Fibroblast of skin of back (primary cell): Measurements from ENCODE around the gene EVA1A.
A peak's percentile ranks its signal among the peaks of the same experiment; 100 is the strongest.

Experiments used
- DNase-seq: peaks from one replicate; pipeline ENCODE4 v3.0.0-alpha.2; 2013

Gene EVA1A

GRCh38 chr2:75539955-75540716 lies 20.6 kb downstream of the EVA1A start:
- DNase-seq: peak; percentile 65

- DNase-seq: no peak
Measured at GRCh38 chr2:75538521-75539490, 21.9 kb downstream of the EVA1A start.

DNA sequence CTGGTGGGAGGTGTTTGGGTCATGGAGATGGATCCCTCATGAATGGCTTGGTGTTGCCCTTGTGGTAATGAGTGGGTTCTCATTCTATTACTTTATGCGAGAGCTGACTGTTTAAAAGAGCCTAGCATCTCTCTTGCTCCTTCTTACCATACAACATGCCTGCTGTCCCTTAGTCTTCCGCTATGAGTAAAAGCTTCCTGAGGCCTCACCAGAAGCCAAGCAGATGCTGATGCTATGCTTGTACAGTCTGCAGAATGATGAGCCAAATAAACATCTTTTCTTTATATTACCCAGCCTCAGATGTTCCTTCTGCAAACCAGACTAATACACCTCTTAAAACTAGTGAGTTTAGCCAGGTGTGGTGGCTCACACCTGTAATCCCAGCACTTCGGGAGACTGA lies 23.1 kb downstream of the EVA1A start:
- DNase-seq: no peak

- no peak for DNase-seq
Measured at GRCh38 chr2:75533135-75533534, 27.6 kb downstream of the EVA1A start.

GRCh38 chr2:75532488-75532887 lies 28.3 kb downstream of the EVA1A start:
- DNase-seq: no peak

- peak; percentile 47 for DNase-seq
Measured at GRCh38 chr2:75528221-75528977, 32.3 kb downstream of the EVA1A start.

GRCh38 chr2:75527676-75528075 lies 33.1 kb downstream of the EVA1A start:
- no peak for DNase-seq

GRCh38 chr2:75526842-75527241 lies 33.9 kb downstream of the EVA1A start:
- DNase-seq: no peak

- no peak for DNase-seq
Measured at GRCh38 chr2:75525434-75526310, 35.1 kb downstream of the EVA1A start.

DNA sequence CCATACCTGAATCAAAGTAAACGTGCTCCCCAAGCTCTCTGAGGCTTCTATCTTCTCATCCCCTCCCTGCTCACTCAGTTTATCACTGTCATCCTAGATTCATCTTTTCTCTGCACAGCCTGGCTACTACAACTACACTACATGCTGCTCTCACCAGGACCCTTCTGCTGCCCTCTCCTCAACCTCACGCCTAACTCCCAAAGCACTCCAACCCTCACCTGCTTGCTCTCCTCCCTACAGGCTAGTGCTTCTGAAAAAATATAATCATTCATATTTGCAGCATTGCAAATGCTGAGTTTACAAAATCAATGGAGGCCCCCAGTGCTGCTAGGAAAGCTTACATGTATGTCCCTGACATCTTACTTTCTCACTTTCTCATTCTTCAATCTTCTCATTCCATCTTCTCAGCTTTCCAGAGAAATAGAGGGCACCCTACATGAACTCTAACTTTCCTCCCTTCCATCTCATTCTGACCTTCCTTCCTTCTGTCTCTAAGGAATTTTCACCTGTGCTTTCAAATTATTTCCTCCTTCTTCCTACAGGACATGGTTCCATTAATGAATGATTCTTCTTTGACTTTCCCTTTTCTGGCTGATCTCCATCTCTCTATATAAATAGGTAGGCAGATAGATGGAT lies 36.3 kb downstream of the EVA1A start:
- no peak for DNase-seq

GRCh38 chr2:75523313-75524275 lies 37.1 kb downstream of the EVA1A start:
- DNase-seq: peak; percentile 65

GRCh38 chr2:75522543-75523312 lies 38.0 kb downstream of the EVA1A start:
- no peak for DNase-seq

DNA sequence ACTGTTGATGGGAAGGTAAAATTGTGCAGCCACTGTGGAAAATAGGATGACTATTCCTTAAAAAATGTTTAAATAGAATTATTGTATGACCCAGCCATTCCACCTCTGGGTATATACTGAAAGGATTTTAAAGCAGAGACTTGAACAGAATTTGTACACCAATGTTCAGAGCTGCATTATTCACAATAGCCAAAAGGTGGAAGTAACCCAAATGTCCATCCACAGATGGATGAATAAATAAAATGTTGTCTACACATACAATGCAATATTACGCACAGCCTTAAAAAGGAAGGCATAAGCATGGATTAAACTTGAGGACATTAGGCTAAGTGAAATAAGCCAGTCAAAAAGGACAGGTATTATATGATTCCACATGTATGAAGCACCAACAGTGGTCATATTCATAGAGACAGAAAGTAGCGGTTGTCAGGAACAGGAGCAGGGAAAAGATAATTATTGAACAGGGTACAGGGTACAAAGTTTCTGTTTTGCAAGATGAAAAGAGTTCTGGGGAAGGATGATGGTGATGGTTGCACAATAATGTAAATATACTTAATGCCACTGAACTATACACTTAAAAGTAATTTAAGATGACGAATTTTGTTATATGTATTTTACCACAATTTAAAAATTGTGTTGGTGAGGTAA lies 39.4 kb downstream of the EVA1A start:
- DNase-seq: no peak

GRCh38 chr2:75519843-75520242 lies 40.9 kb downstream of the EVA1A start:
- DNase-seq: no peak

DNA sequence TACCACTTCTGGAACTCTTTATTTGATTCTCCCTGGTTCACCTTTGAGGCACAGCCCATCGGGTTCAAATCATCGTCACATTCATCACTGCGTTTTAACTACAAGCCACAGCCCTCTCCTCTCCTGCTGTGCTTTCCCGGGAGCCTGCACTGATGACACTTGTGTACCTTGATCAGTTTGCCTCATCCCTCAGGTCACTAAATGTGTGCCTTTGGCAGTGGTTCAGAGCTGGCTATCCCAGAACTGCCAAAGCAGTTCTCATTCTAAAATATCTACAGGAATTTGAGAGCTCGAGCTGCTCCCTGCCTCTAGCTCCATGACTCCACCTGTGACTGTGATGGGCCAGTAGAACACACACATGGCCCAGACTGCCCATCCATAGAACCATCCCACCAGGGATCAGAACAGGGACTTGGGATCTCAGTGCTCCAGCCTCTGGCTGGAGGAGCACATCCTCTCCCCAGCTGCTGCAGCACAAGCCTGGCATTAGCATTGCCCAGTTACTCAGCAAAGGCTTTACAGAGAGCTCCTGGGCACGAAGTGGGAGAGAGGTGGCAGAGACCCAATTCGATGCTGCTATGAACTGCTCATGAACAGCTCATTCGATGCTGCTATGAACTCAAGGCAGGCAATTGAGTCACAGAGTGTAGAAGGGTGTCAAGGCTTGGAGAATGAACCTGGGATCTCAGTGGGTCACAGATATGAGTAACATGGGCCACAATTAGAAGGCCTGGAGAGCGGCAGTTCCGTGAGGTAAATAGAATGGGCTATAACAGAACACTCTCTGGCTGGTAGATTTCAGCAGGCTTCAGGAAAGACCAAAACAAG lies 41.9 kb downstream of the EVA1A start:
- DNase-seq: no peak

- no peak for DNase-seq
Measured at GRCh38 chr2:75517547-75518230, 43.0 kb downstream of the EVA1A start.
